HG03432 (cell line): Measurements from ENCODE around the gene XPNPEP2.

ENCODE experiments used
- ATAC-seq: cut with Tn5 transposase; IDR thresholded peaks from one replicate; pipeline ENCODE4 v1.9.1; 2021; ENCODE audit warnings: mild to moderate bottlenecking, moderate library complexity; ENCODE audit not compliant: unreplicated experiment

Gene XPNPEP2

DNA sequence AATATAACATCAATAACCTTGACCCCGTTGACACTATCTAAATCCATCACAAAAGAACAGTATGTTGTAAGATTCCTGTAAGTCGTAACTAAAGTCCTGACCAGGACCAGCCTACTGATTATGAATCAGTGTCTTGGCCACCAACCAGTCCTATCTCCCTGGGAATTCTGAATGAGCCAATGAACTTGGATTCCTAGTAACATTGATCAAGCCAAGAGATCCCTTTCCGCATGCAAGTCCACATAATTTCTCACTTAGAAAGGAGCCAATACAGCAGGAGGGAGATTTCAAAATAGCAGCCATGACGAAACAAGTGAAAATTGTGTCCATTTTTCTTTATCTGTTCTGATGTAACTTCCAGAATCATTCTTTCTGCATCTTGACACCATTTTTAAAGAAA, 9.5 kb downstream of the XPNPEP2 start:
- no peak for ATAC-seq

- ATAC-seq = no peak
These were observed 10.3 kb downstream of the XPNPEP2 start for GRCh38 chrX:129749069-129749468.

DNA sequence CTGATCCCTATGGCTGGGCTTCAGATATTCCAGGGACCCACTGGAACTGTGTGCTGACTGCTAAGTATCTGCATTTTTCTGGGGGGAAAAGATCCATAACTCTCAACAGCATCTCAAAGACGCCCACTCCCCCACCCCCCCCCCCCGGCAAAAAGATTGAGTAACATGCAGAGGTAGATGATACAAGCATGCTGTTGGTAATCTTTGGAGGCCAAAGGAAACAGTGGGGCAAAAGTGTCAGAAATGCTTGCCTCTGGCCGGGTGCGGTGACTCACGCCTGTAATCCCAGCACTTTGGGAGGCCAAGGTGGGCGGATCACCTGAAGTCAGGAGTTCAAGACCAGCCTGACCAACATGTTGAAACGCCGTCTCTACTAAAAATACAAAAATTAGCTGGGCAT, 12.2 kb downstream of the XPNPEP2 start:
- no peak for ATAC-seq

GRCh38 chrX:129754056-129755024, 15.6 kb downstream of the XPNPEP2 start:
- ATAC-seq = no peak

GRCh38 chrX:129755779-129756650, 17.2 kb downstream of the XPNPEP2 start:
- no peak for ATAC-seq

GRCh38 chrX:129759576-129760061, 20.8 kb downstream of the XPNPEP2 start:
- peak; percentile 46 for ATAC-seq

DNA sequence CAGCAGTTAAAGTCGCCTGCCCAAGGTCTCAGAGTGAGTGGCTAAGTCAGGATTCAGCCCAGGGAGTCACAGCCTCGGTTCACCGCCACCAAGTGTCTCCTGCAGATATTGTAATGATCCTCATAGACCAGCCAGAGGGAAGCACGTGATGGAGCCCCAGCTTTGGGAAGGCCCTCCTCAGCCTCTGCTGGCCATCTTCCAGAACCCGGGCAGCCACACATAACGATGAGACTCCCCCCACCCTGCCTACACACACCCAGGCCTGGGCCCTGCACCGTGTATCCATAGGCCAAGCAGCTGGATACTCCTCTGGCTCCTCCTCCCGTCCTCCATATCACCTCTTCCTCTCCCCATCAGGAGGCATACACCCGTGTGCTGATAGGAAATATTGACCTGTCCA, 21.4 kb downstream of the XPNPEP2 start:
- ATAC-seq = no peak

- ATAC-seq = no peak
These were observed 22.2 kb downstream of the XPNPEP2 start for GRCh38 chrX:129760981-129761380.

DNA sequence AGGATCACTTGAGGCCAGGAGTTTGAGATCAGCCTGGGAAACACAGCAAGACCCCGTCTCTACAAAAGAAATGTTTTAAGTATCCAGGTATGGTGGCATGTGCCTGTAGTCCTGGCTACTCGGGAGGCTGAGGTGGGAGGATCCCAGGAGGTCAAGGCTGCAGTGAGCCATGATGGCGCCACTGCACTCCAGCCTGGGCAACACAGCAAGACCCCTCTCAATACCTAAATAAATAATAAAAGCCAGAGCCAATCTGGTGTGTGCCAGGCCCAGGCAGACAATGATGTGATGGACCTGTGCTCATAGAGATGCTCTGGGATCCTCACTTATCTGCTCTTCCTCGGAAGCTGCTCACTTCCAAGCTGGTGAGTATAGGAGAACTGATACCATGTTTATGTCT, 22.8 kb downstream of the XPNPEP2 start:
- no peak for ATAC-seq

DNA sequence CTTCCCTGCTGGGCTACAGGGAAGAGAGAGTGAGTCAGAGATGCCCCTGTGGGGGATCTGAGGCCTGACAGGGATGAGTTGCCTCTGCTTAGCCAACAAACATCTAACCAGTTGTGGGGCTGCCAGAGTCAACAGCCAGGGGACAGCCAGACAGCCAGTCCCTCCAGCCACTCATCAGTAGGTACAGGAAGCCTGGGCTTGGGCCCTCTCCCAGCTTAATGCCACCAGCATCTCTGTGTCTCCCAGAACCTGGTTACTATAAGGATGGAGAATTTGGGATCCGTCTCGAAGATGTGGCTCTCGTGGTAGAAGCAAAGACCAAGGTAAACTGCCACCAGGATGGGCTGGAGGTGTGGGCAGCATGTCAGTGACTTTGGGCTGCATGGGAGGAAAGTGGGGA, 23.7 kb downstream of the XPNPEP2 start:
- no peak for ATAC-seq

GRCh38 chrX:129763666-129764065, 24.9 kb downstream of the XPNPEP2 start:
- no peak for ATAC-seq

DNA sequence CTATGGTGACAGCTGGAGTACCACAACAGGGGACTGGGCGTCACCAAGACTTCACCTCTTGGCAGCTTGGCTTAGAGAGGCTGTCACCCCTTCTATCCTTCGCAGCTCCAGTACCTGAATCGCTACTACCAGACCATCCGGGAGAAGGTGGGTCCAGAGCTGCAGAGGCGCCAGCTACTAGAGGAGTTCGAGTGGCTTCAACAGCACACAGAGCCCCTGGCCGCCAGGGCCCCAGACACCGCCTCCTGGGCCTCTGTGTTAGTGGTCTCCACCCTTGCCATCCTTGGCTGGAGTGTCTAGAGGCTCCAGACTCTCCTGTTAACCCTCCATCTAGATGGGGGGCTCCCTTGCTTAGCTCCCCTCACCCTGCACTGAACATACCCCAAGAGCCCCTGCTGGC, 29.4 kb downstream of the XPNPEP2 start:
- ATAC-seq = no peak

GRCh38 chrX:129768586-129769466, 30.0 kb downstream of the XPNPEP2 start:
- no peak for ATAC-seq

DNA sequence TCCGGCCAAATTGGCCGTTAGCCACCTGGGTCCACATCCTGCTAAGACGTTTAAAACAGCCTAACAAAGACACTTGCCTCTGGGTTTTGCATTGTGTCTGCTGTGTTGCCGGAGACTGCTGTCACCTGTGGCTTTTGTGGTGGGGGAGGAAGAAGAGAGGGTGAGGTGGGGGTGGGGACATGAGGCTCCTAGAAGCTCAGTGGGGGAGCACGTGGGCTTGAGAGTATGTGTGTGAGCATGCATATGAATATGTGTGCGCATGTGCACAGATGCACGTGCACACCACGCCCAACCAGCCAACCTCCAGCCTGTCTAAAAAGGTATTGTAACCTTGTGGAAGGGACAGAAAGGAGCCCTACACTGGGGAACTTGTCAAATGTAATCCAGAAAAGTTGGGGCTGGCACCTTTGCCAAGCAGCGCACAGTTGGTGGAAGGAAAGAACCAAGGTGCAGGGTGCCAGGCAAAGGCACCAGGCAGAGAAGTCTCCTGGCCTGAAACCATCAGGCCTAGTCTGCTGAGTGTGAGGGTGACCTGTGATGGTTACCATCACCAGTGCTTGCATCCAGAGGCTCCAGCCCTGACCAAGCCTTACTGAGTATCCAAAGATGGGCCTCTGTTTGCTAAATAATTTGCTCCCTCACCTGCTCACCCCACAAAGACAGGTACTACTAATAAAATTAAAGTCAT, 30.8 kb downstream of the XPNPEP2 start:
- ATAC-seq = peak; percentile 45

GRCh38 chrX:129771266-129771995, 32.7 kb downstream of the XPNPEP2 start:
- no peak for ATAC-seq

DNA sequence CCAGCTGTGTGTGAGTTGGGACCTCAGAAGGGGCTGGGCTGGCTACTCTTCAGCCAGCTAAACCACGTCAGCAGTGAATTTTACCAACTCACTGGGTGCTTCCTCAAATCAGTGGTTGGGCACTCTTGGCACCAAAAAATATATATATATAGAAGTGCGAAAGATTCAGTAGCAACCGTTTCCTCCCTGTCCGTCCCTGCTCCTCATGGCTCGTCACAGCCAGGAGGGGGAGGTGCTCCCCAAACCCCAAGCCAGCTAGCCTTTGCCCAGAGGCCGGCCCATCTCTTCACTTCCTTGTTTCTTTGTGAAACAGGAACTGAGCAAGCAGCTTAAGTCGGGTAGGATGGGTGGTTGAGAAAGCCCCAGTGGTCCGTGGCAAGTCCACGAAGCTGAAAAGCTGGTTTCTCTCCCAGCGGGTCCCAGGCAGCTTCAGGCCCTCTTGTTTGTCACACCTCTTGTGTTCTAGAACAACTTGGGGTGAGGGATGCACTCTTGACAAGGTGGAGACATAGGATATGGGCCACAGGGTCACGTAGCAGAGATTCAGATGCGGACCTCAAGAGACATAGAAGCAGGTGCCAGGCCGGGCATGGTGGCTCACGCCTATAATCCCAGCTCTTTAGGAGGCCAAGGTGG, 34.1 kb downstream of the XPNPEP2 start:
- peak; percentile 74 for ATAC-seq

DNA sequence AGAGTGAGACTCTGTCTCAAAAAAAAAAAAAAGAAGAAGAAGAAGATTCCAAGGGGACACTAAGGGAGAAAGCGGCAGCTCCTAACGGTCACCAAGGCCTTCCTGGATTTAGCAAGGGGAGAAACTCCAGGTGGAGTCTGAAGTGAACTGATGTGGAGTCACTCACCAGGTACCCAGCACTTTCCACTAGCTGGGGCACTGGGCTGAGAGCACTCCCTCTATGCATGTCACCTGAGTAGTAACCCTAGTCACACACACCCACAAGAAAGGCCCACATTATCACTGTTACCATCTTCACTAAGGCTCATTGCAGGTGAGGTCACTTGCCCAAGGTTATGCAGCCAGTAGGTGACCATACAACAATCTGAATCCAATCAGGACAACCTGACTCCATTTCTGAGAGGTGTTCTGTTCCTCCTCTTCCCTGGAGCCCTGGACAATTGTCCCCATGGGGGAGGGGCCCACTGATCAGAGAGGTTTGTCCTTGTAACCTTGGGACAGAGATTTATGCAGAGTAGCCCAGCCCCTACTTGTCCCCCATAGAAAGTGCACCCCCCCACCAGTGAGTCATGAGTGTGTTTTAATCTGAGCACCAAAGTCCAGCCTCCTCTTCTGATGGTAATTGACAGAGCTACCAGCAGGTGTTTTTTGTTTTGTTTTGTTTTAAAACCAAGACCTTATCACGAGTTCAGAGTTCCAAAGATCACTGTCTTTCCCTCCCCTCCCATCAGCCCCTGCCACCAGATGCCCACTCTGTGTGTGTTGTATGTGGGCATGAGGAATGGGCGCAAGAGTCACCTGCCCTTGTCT, 35.1 kb downstream of the XPNPEP2 start:
- ATAC-seq = no peak
